Ramos (cell line): ENCODE measurements around the gene LSM3.
"Not testable (repeated sequence)": the region's sequence is repeated elsewhere in the genome, so short reads cannot be mapped to it uniquely, and the experiment has no call there.

Experiments
- in situ Hi-C: fragments of 300-500 bp; cut with MboI; formaldehyde crosslinking; loops from one replicate; pipeline ENCODE4 v1.14.3; 2022; ENCODE audit warnings: low sequenced_read_pairs; ENCODE audit not compliant: unreplicated experiment

LSM3 gene

GRCh38 chr3:14214764-14215163 is 36.1 kb downstream of the LSM3 start:
- in situ Hi-C loops: no loop called here

DNA sequence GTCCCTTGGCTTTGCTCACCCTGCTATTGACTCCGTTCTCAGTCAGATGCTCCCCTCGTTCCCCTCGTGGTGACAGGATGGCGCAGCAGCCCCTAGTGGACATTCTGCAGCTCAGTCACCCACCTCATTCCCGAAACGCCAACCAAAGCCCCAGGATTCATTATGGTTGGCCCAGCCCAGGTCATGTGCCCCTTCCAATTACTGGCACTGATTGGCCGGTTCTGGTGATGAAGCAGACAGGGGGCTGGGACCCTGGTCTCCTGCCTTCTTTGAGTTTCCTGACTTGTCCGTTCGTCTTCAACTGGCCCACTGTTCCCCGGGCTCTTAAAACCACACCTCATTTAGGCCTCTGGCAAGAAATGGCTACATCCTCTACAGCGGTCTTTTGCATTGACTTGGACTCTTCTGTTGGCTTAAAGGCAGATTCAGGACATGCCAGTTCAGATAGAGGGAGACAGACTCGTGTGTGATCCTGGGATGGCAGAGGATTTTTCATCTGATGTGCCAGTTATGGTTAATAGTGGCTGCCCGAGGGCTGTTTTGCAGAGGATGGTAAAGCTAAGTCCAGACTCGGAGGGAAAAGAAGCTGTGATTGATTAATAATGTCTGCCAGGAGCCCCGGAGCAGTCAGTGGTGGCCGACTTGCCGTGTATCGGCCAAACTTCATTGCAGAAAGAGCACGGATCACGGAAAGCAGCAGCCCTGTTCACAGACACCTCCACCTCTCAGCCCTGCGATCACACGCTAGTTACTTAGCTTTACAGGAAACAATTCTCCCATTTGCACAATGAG is 37.8 kb downstream of the LSM3 start:
- in situ Hi-C loops: no loop called here

GRCh38 chr3:14218355-14218754 is 39.7 kb downstream of the LSM3 start:
- in situ Hi-C loops: no loop called here

GRCh38 chr3:14220933-14221332 is 42.3 kb downstream of the LSM3 start:
- in situ Hi-C loops: no loop called here

DNA sequence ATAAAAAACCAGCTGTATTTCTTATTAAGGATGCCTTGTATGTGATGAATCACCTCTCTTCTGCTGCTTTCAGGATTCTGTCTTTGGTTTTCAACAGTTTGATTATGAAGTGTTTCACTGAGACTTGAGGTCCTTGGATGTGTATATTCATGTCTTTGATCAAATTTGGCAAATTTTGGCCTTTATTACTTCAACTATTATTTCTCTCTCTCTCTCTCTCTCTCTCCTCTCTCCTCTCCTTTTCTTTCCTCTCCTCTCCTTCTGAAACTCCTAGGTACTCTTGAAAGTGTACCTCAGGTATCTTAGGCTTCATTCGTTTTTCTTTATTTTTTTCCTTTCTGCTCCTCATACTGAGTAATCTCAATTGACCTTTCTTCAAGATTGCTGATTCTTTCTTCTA is 43.3 kb downstream of the LSM3 start:
- in situ Hi-C loops: no loop called here

DNA sequence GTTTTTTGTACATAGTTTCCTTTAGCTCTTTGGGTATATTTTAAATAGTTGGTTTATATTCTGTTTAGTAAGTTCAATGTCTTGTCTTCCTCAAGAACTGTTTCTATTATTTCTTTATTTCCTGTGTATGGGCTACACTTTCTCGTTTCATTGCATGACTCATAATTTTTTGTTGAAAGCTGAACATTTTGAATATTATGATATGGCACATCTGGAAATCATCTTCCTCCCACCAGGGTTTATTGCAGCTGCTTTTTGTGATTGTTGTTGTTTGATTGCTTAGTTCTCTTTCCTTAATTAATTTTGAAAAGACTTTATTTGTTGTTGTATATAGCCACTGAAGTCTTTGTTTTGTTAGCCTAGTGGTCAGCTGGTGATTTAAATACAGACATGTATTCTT is 43.8 kb downstream of the LSM3 start:
- in situ Hi-C loops: no loop called here

- in situ Hi-C loops: no loop called here
Measured at GRCh38 chr3:14222900-14223594, 44.4 kb downstream of the LSM3 start.

GRCh38 chr3:14223595-14223994 is 45.0 kb downstream of the LSM3 start:
- in situ Hi-C loops: no loop called here

- in situ Hi-C loops: no loop called here
Measured at GRCh38 chr3:14224895-14225294, 46.3 kb downstream of the LSM3 start.

DNA sequence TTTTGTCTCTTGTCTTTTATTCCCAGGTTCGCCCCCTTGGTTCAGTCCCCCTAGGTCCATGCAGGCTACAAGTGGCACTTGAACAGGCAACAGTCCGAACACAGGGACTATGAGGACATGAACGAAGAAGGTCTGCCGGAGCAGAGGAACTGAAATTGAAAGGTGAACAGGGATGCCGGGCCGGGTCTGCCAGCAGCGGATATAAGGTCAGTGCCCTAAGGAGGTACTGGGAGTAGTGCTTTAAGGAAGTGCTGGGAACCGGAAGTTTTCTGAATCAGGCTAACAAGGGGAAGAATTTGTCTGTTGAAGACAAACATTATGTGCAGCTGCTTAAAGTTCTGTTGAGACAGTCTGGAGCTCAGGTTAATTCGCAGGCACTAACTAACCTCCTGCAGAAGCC is 46.8 kb downstream of the LSM3 start:
- in situ Hi-C loops: no loop called here

DNA sequence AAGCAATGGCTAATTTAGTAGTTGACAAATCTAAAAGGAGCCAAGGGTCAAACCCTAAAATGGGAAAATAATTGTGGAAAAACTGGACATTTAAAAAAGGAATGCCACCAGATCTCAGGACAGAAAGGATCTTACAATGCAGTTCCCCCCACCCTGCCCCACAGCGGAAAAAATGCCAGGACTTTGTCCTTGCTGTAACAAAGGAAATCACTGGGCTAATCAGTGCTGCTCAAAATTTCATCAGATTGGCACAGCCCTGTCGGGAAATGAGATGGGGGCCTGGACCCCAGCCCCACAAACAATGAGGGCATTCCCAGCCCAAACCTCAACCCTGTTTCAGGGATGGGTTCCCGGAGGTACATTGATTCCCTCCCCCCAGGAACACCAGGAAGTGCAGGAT is 47.7 kb downstream of the LSM3 start:
- in situ Hi-C loops: not testable (repeated sequence)

GRCh38 chr3:14227856-14228255 is 49.2 kb downstream of the LSM3 start:
- in situ Hi-C loops: no loop called here

GRCh38 chr3:14228681-14229470 is 50.3 kb downstream of the LSM3 start:
- in situ Hi-C loops: no loop called here

- in situ Hi-C loops: not testable (repeated sequence)
Measured at GRCh38 chr3:14229695-14230094, 51.1 kb downstream of the LSM3 start.

DNA sequence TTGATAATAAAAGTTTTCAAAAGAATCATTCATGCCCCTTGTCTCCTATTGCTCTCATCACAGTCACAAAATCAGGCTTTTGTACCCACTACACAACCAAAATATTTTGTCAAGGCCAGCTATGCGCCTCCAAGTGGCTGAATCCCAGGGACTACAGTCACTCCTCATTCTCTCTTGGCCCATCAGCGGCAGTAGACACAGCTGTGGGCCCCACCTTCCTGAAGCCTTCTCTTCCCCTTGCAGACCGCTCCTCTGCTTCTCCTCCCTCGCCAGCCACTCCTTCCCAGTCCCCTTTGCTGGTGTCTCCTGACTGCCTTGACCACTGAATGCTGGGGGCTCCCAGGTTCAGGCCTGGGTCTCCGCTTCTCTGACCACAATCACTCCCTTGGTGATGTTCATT is 52.1 kb downstream of the LSM3 start:
- in situ Hi-C loops: no loop called here

DNA sequence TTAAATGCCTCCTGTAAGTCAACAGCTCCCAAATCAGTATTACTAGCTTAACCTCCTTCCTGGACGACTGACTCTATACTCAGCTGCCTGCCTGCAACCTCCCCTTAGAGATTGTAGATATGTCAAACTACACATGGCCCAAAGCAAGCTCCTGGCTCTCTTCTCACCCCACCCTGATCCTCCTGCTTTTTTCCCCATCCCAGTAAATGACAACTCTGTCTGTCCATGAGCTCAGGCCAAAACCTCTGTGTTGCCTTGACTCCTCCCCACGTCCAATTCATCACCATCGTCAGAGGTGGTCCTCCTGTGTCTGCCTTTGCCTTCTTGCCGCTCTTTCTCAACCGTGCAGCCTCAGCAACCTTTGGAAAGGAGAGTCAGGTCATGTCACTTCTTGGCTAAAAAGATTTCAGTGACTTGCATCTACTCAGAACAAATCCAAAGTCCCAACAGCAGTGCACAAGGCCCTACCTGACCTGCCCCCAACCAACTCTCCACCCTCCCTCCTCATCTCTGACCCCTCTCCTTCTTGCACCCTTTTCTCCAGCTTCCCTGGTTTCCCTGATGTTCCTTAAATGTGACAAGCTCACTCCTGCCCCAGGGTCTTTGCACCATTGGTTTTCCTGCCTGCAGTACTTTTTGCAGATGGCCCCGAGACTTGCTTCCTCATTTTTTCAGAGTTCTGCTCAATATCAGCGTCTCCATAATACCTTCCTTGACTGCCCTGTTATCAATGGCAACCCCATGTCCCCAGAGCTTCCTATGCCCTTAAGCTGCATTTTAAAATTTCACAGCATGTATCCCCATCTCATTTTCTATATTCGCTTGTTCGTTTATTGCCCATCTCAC is 52.8 kb downstream of the LSM3 start:
- in situ Hi-C loops: no loop called here

GRCh38 chr3:14231998-14232501 is 53.4 kb downstream of the LSM3 start:
- in situ Hi-C loops: no loop called here

- in situ Hi-C loops: no loop called here
Measured at GRCh38 chr3:14234251-14235002, 55.8 kb downstream of the LSM3 start.
